ENCODE results near the gene DPYSL4. TPM values are rescaled to one million over a fixed set of nuclear protein-coding genes. Genes with fewer than 3 reads are reported as not detected.
A peak's percentile ranks its signal among the peaks of the same experiment; 100 is the strongest.
"Not testable (repeated sequence)": the region's sequence is repeated elsewhere in the genome, so short reads cannot be mapped to it uniquely, and the experiment has no call there.

DPYSL4 gene
- total RNA-seq, 1 donor from 2014 or later = 33.8 TPM

- H3K27me3 Mint-ChIP-seq (ENCODE audit: unreplicated experiment) = peaks cover 2% of the 10 kb centered on the region
- H3K27ac Mint-ChIP-seq (ENCODE audit: unreplicated experiment) = no peak overlapping the region
- H3K4me1 Mint-ChIP-seq (ENCODE audit: unreplicated experiment) = peaks cover 6% of the 10 kb centered on the region
- H3K36me3 Mint-ChIP-seq (ENCODE audit: unreplicated experiment) = peaks cover 5% of the 10 kb centered on the region
- no peak overlapping the region for H3K4me3 Mint-ChIP-seq (ENCODE audit: unreplicated experiment)
- DNase-seq (ENCODE audit: extremely low spot score, unreplicated experiment) = no peak
- peaks cover 18% of the 10 kb centered on the region for H3K9me3 Mint-ChIP-seq (ENCODE audit: unreplicated experiment)
- no peak for TF ChIP-seq CTCF (IDR thresholded peaks at IDR 0.05)
Observed at GRCh38 chr10:132210766-132211165, 24.0 kb downstream of the DPYSL4 start.

GRCh38 chr10:132211246-132211645 is 24.5 kb downstream of the DPYSL4 start:
- Mint-ChIP-seq H3K9me3 (ENCODE audit: unreplicated experiment) (peaks cover 18% of the 10 kb centered on the region), H3K27me3 (ENCODE audit: unreplicated experiment) (peaks cover 2% of the 10 kb centered on the region), H3K27ac (ENCODE audit: unreplicated experiment) (no peak overlapping the region), H3K4me1 (ENCODE audit: unreplicated experiment) (peaks cover 6% of the 10 kb centered on the region), H3K36me3 (ENCODE audit: unreplicated experiment) (peaks cover 5% of the 10 kb centered on the region), H3K4me3 (ENCODE audit: unreplicated experiment) (no peak overlapping the region)
- no peak for TF ChIP-seq CTCF (IDR thresholded peaks at IDR 0.05)
- DNase-seq (ENCODE audit: extremely low spot score, unreplicated experiment) = no peak

GRCh38 chr10:132212816-132213215 is 26.1 kb downstream of the DPYSL4 start:
- H3K4me3 Mint-ChIP-seq (ENCODE audit: unreplicated experiment) = no peak overlapping the region
- H3K36me3 Mint-ChIP-seq (ENCODE audit: unreplicated experiment) = peaks cover 8% of the 10 kb centered on the region
- TF ChIP-seq CTCF (IDR thresholded peaks at IDR 0.05) = no peak
- peaks cover 6% of the 10 kb centered on the region for H3K4me1 Mint-ChIP-seq (ENCODE audit: unreplicated experiment)
- H3K27me3 Mint-ChIP-seq (ENCODE audit: unreplicated experiment) = peaks cover 2% of the 10 kb centered on the region
- no peak overlapping the region for H3K27ac Mint-ChIP-seq (ENCODE audit: unreplicated experiment)
- peaks cover 18% of the 10 kb centered on the region for H3K9me3 Mint-ChIP-seq (ENCODE audit: unreplicated experiment)
- no peak for DNase-seq (ENCODE audit: extremely low spot score, unreplicated experiment)

GRCh38 chr10:132213917-132214316 is 27.2 kb downstream of the DPYSL4 start:
- Mint-ChIP-seq H3K4me3 (ENCODE audit: unreplicated experiment) (no peak overlapping the region), H3K27ac (ENCODE audit: unreplicated experiment) (no peak overlapping the region), H3K9me3 (ENCODE audit: unreplicated experiment) (peaks cover 18% of the 10 kb centered on the region), H3K4me1 (ENCODE audit: unreplicated experiment) (peaks cover 2% of the 10 kb centered on the region), H3K36me3 (ENCODE audit: unreplicated experiment) (peaks cover 8% of the 10 kb centered on the region), H3K27me3 (ENCODE audit: unreplicated experiment) (peaks cover 2% of the 10 kb centered on the region)
- DNase-seq (ENCODE audit: extremely low spot score, unreplicated experiment) = no peak
- TF ChIP-seq CTCF (IDR thresholded peaks at IDR 0.05) = no peak

GRCh38 chr10:132216441-132216840 is 29.7 kb downstream of the DPYSL4 start:
- not testable (repeated sequence) for H3K4me3 Mint-ChIP-seq (ENCODE audit: unreplicated experiment); H3K36me3 Mint-ChIP-seq (ENCODE audit: unreplicated experiment); DNase-seq (ENCODE audit: extremely low spot score, unreplicated experiment); H3K27me3 Mint-ChIP-seq (ENCODE audit: unreplicated experiment); H3K27ac Mint-ChIP-seq (ENCODE audit: unreplicated experiment); H3K4me1 Mint-ChIP-seq (ENCODE audit: unreplicated experiment)
- H3K9me3 Mint-ChIP-seq (ENCODE audit: unreplicated experiment) = peaks cover 18% of the 10 kb centered on the region

GRCh38 chr10:132219486-132219885 is 32.7 kb downstream of the DPYSL4 start:
- Mint-ChIP-seq H3K36me3 (ENCODE audit: unreplicated experiment) (peaks cover 5% of the 10 kb centered on the region), H3K9me3 (ENCODE audit: unreplicated experiment) (peaks cover 6% of the 10 kb centered on the region), H3K27me3 (ENCODE audit: unreplicated experiment) (peaks cover 2% of the 10 kb centered on the region), H3K4me1 (ENCODE audit: unreplicated experiment) (no peaks in the 10 kb centered on the region), H3K4me3 (ENCODE audit: unreplicated experiment) (no peak overlapping the region), H3K27ac (ENCODE audit: unreplicated experiment) (no peak overlapping the region)
- no peak for DNase-seq (ENCODE audit: extremely low spot score, unreplicated experiment)
- peak; percentile 18 for TF ChIP-seq CTCF (IDR thresholded peaks at IDR 0.05)

Data from osteocyte (in vitro differentiated cells).